ENCODE measurements around the gene IL11.

GRCh38 chr19:55384920-55385723, 14.9 kb upstream of the IL11 start:
- TF ChIP-seq CTCF (IDR thresholded peaks at IDR 0.05), result no peak
- no peak for TF ChIP-seq POLR2A (IDR thresholded peaks at IDR 0.05)

All from testis (tissue), 2 donors.